ENCODE results near the gene HDGF.
A peak's percentile ranks its signal among the peaks of the same experiment; 100 is the strongest.
"Not testable (repeated sequence)": the region's sequence is repeated elsewhere in the genome, so short reads cannot be mapped to it uniquely, and the experiment has no call there.

Gene HDGF

DNA sequence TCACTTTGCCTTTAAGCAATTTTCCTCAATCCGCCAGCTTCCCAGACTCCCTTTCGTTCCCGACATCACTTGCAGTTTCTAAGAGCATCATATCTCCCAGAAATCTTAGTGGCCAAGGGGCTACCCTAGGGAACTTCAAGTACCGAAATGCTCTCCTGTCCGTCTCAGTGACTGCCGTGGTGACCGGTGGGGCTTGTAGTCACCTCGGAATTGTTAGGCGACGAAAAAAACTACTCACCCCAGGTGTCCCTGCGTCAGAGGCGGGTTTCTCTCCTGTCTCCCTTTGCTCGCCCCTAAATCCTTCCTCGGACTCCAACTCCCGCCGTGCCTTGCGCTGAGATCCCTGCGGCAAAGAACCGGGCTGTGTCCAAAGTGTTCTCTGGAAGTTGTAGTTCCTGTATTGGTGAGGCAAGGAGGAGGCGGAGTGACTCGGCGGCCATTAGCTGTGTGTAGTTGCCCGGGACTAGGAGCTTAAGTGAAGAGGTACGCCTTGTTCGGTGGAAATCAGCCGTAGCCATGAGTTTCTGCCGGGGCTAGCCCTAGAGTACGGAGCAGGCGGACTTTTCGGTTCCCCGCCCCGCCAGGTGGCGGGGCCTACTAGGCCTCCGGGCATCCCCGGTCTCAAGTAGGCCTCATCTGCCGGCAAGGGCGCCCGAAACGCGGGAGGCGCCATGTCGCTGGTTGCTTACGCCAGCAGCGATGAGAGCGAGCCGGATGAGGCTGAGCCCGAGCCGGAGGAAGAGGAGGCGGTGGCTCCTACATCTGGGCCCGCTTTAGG, 15.8 kb upstream of the HDGF start, which contains the start of gene PRCC:
Gene PRCC (plus strand): TSS at position 435 of the 778 bp plus-strand sequence. CDS start 237 bp downstream, at position 672.
- peak; percentile 98 to 100 (median 98) for DNase-seq

- no peak for DNase-seq
These were observed 15.0 kb upstream of the HDGF start for GRCh38 chr1:156766298-156767100.

- peak in 3 of 4 experiments; percentile 47 to 68 (median 48) for DNase-seq
These were observed 14.2 kb upstream of the HDGF start for GRCh38 chr1:156765666-156766065.

GRCh38 chr1:156765136-156765535, 13.7 kb upstream of the HDGF start:
- DNase-seq: not testable (repeated sequence)

GRCh38 chr1:156760796-156761104, 9.3 kb upstream of the HDGF start:
- DNase-seq: no peak

DNA sequence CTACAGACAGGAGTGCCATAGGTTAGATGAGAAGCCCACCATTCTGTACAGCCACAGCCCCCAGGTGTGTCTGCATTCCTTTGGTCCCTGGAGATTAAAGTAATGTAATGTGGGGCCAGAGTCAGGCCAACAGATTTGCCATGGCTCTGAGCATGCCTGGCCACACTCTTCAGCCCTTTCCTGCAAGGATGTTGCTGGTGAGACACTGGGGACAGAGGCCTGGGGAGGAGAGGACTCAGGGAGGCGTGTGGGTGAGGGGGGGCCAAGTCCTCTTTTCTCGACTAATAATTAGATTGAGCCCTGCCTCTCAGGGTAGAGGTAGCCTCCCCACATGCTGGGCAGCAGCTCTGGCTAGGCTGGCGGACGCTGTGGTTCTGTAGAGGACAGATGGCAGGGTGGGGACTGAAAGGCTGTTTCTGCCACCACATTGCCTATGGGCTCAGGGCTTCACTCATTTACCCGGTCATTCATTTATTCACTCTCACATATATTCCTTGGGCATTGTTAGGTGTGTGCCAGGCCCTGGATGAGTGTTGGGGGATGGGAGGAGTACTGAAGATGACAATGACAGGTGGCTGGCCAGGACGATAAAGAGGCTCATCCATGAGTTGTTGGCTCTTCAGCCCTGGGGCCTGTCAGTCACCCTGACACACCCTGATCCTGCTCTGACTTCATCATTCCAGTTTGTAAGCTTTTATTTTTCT, 8.8 kb upstream of the HDGF start:
- no peak for DNase-seq

DNA sequence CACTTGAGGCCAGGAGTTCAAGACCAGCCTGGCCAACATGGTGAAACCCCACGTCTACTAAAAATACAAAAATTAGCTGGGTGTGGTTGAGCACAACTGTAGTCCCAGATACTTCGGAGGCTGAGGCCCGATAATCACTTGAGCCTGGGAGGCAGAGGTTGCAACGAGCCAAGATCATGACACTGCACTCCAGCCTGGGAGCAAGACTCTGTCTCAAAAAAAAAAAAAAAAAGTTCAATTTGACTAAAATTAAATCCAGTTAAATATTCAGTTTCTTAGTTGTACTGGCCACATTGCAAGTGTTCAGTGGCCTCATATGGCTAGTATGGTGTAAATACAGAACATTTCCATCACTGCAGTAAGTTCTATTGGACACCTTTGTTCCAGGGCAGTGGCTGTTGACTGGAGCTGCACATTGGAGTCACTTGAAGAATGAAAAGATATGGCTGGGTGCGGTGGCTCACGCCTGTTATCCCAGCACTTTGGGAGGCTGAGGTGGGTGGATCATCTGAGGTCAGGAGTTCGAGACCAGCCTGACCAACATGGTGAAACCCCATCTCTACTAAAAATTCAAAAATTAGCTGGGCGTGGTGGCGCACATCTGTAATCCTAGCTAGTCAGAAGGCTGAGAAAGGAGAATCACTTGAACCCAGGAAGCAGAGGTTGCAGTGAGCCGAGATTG, 6.2 kb upstream of the HDGF start:
- DNase-seq: not testable (repeated sequence)

DNA sequence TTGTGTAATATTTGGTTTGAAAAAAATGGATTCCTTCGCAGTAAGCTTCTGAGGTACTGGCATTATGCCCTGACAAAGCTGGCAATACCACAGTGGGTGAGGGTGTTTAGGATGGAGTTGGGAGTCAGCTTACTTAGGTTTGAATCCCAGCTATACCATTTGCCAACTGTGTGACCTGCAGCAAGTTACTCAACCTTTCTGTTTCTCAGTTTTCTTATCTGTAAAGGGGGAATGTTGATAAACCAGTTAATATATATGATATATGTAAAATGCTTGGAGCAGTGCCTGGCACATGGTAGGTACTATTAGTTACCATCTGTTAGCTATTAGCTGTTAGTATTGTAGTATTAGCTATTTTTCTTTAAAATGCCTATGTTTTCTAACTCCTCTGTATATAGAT, 4.9 kb upstream of the HDGF start:
- DNase-seq: no peak

DNA sequence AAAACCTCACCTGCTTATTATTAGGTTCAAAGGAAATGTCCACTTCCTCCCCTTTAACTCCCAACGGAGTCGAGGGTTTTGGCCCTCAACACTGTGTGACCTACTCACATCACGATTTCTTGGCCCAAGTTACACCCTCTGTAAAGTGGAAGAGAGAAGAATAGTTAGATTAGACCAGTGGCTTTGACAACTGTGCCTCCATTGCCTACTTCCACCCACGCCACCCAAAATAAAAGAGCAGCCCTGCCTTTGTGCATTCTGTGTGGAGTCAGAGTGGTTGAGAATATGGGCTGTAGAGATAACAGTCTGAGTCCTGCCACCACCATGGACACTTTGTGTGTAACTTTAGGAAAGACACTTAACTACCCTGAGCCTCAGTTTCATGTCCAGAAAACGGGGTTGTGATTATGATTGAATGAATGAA, 4.1 kb upstream of the HDGF start:
- DNase-seq: no peak

GRCh38 chr1:156754219-156754618, 2.7 kb upstream of the HDGF start:
- no peak for DNase-seq

DNA sequence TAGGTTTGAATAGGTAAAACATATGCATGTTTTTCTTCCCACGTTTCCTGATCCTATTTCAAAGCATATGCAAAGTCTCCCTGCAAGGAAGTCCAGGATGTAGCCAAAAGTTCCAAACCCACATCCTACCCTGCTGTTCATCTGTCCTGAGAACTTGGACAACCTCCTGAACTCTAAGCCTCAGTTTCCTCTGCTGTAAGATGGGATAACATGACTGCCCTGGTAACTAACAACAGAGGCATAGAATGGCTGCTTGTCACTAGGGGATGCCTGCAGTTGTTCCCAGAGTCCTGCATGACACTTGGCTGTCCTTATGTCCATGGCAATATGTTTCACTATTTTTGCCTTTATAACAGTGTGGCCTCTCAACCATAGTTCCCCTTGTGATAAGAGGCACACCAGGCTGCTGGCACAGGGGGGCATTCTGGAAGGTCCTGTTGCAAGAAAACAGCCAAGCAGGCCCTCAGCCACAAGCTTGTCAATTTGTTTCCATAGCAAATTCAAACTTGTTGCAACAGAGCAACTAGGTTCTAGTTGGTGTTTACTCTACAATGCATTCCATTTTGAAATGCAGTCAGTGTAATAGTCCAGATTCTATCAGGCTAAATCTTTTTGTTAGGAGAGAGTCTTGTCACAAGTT, 1.5 kb upstream of the HDGF start:
- DNase-seq: peak in 2 of 4 experiments; percentile 13 to 22

- peak; percentile 94 to 98 (median 96) for DNase-seq
These were observed 444 bp upstream of the HDGF start for GRCh38 chr1:156751757-156752481.

DNA sequence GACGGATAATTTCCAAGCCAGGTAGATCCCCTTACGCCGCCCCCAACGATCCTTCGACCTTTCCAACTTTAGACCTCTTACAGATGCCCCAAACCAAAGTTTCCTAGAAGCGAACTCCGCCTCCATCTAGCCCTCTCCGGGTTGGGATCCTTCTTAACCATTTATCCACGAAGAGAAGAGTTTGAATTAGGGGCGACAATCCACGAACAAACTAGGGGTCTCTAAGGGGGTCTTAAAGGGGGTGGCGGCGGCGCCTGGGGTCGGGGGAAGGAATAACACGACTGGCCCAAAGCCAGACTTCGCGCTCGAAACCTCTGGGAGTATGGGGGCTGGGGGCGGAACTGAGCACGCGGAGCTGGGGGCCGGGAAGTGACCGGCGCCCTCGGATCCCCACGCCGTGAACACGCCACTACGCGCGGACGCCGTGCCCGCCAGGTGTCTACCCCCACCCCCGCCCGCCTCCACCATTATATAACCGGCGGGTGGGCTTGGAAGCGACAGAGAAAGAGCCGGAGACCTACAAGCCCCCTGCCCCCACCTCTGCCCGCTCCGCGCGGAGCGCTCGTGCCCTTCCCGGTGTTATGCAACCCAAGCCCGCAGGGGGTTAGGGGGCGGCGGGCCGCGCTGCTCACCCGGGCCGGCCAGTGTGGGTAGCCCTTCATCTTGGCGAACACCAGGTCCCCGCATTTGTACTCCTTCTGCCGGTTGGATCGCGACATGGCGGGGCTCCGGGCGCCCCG, 594 bp downstream of the HDGF start:
- peak in 3 of 4 experiments; percentile 49 to 74 (median 58) for DNase-seq

DNA sequence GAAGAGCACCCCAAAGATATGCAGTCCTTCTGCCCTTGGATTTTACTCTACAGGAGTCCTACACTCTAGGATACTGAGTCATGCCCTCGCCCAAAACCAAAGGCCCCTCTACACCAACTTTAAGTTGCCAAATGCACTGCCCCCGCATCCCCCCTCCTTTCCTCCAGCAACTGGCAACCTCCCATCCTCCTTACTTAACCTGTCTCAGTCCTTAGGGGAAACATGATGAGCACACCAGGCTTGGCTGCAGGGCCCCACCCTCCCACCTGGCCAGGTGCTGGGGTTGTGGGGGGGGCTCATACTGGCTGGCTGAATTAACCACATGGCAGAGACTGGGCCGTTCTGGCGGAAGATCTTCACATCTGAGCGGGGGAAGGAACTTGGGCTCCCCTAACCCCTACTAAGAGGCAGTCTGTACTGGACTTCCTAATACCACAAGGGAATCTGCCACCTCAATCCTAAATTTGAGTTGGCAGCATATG, 1.2 kb downstream of the HDGF start:
- peak in 3 of 4 experiments; percentile 35 to 46 (median 45) for DNase-seq

DNA sequence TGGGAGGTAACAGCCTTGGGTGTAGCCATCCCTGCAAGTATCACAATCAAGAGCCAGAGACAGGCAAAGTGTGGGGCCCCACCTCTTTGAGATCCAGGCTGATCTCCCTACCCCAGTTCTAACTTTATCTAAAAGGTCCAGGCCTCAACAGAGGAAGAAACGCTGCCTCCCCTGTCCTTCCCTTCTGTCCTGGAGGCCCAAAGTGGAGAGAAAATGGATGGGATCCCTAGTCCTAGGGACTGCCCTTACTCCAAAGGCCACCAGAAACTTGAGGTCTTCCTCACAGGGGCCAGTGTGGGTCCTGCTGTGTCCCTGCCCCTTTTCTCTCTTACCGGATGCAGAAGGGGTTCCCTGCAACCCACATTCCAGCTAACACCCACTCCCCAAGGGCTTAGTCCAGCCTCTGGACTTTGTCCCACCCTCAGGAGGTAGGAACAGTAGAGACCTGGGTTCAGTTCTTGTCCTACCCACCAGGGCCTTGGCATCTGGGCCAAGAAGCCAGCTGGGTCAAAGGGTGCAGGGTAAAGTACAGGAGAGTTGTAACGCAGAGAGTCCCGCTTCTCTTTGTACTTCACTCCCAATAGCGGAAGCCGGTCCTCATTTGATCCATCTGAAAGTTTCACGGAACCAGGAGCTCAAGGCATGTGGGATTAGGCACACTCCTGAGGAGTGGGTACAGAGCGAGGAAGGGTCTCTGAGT, 1.9 kb downstream of the HDGF start:
- DNase-seq: peak in 2 of 4 experiments; percentile 38 to 41

DNA sequence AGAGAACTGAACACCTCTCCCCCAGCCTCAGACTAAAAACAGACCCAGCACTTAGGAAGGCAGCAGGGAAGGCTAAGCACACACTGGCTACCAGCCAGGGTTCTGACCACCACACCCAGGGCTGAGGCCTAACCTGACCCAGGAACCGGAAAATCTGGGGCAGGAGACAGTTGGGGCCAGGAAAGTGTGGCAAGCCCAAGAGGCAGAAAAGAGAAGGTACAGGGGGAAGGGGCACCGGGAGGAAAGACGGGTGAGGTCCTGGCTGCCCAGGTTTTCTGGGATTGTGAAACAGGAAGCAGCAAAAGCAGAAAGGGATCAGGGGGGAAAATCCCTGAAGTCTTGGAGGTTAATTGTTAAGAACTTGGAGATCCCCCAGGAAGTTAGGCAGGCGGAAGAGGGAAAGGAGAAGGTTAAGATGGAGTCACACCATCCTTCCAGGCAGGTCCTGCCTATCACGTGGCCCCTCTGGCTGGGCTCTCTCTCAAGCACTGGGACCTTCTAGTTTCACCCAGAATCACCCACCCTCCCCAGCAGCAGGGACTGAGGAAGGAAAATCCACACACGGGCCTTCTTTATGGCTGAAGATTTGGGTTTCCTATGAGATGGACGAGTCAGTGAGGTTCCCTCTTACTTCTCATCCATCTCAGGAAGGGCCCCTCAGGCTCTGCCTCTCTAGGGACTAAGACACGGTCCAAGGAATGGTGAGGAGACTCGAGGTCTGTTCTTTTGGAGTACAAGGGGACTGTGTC, 2.6 kb downstream of the HDGF start:
- DNase-seq: peak; percentile 52 to 75 (median 72)

DNA sequence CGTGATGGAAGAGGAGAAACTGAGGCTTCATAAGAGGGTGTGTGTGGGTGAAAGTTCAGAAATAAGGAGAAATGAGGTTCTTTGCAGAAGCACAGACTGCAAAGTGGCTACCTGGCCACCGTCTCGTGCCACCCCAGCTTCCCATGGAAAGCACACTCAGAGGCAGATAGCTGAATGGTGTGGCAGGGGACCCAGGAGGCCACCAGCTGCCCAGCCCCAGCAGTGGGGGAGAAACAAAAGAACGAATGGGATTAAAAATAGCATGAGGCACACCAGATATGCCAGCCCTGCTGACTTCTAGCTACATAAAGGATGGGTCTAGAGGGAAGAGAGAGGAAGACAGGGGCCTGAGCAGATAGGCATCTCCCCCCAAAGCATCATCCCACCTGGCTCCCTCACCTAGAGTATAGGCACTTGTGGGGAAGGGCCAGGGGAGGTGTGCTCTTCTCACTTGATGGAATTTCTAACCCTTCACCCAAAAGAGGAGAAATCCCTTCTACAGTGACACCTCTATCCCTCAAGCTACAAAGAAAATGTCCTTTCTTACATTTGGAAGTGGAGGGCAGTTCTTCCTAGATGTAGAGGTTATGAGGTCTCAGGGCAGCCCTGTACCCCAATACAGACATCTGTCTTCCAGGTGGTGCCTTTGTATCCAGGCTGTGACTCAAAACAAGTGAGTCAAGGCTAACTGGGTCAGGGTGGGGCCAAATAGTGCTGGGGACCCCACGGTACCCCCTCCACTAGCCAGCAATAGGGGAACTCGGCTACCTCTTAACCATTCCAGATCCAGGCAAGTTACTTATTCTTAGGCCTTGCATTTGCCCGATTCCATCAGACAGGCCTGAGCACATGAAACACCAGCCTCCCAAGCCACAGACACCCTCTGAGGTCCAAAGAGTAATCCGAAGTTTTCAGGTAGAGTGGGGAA, 3.5 kb downstream of the HDGF start:
- DNase-seq: no peak

Measured in suppressor macrophage (primary cell).